HEK293 (cell line): ENCODE data around the gene EXD1.

Experiments used
- CTCF ChIP-seq: fragments of 450-650 bp; formaldehyde crosslinking; IDR thresholded peaks from 2 replicates; pipeline ENCODE4 v1.5.1; 2016; ENCODE audit warnings: missing biosample characterization, missing genetic modification characterization
- MEIS1 ChIP-seq: sonication (generic); formaldehyde crosslinking; IDR thresholded peaks from 2 replicates; pipeline ENCODE4 v1.8.1; 2022; ENCODE audit warnings: missing genetic modification reagents, mild to moderate bottlenecking, borderline replicate concordance
- YY1 ChIP-seq: fragments of 450-650 bp; formaldehyde crosslinking; IDR thresholded peaks from 2 replicates; pipeline ENCODE4 v1.5.1; 2018; ENCODE audit warnings: missing biosample characterization, missing genetic modification characterization
- ZBTB1 ChIP-seq: fragments of 450-650 bp; formaldehyde crosslinking; IDR thresholded peaks from 2 replicates; pipeline ENCODE4 v1.5.1; 2016; ENCODE audit warnings: missing biosample characterization, missing genetic modification characterization
- ZBTB20 ChIP-seq: fragments of 450-650 bp; formaldehyde crosslinking; IDR thresholded peaks from 2 replicates; pipeline ENCODE4 v1.5.1; 2016; ENCODE audit warnings: missing biosample characterization, missing genetic modification characterization
- ZFP41 ChIP-seq: fragments of 450-650 bp; formaldehyde crosslinking; IDR thresholded peaks from 2 replicates; pipeline ENCODE4 v1.5.1; 2016; ENCODE audit warnings: missing biosample characterization, missing genetic modification characterization, borderline replicate concordance
- ZNF121 ChIP-seq: fragments of 450-650 bp; formaldehyde crosslinking; IDR thresholded peaks from 2 replicates; pipeline ENCODE4 v1.5.1; 2016; ENCODE audit warnings: missing biosample characterization, missing genetic modification characterization
- ZNF24 ChIP-seq: fragments of 450-650 bp; formaldehyde crosslinking; IDR thresholded peaks from 2 replicates; pipeline ENCODE4 v1.5.1; 2016; ENCODE audit warnings: missing biosample characterization, missing genetic modification characterization
- ZNF426 ChIP-seq: fragments of 450-650 bp; formaldehyde crosslinking; IDR thresholded peaks from 2 replicates; pipeline ENCODE4 v1.5.1; 2017; ENCODE audit warnings: missing biosample characterization, missing genetic modification characterization, mild to moderate bottlenecking, inconsistent platforms, moderate library complexity
- ZNF549 ChIP-seq: fragments of 450-650 bp; IDR thresholded peaks from 2 replicates; pipeline ENCODE4 v1.5.1; 2018; ENCODE audit warnings: missing biosample characterization, missing genetic modification characterization, mild to moderate bottlenecking, inconsistent platforms, moderate library complexity
- ZNF626 ChIP-seq: fragments of 450-650 bp; sonication (Bioruptor Pico); formaldehyde crosslinking; IDR thresholded peaks from 2 replicates; pipeline ENCODE4 v1.5.1; 2018; ENCODE audit warnings: missing biosample characterization, missing genetic modification characterization, inconsistent platforms
- ZNF785 ChIP-seq: fragments of 450-650 bp; formaldehyde crosslinking; IDR thresholded peaks from 2 replicates; pipeline ENCODE4 v1.5.1; 2016; ENCODE audit warnings: missing biosample characterization, missing genetic modification characterization
- TF ChIP-seq, protein P1 (sequence below): fragments of 450-650 bp; formaldehyde crosslinking; IDR thresholded peaks from 2 replicates; pipeline ENCODE4 v1.5.1; 2016; ENCODE audit warnings: missing biosample characterization, missing genetic modification characterization
- TF ChIP-seq, protein P2 (sequence below): fragments of 450-650 bp; formaldehyde crosslinking; IDR thresholded peaks from 2 replicates; pipeline ENCODE4 v1.5.1; 2016; ENCODE audit warnings: missing biosample characterization, missing genetic modification characterization

DNA sequence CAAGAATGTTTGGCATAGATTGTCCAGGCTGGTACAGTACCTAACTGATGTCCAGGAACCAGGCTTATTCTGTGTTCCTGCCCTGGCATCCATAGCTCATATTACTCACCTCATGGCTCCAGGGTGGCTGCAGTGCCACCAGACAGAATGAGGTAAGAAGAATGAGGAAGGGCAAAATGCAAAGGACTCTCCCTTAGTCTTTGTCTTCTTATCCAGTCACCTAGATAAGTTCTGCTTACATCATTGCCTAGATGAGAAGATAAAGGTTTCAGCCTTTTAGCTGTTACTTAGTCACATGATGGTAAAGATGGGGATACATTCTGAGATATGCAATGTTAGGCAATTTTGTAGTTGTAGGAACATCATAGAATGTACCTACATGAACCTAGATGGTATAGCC, 46.3 kb upstream of the EXD1 start:
- TF ChIP-seq ZNF121 (tag by site-specific recombination) = no peak
- no peak for TF ChIP-seq MEIS1 (CRISPR knock-in tag)
- no peak for TF ChIP-seq CTCF
- TF ChIP-seq ZNF785 (tag by site-specific recombination) = no peak
- no peak for TF ChIP-seq ZNF426 (tag by site-specific recombination)
- TF ChIP-seq YY1 = no peak
- TF ChIP-seq, protein P1, sequence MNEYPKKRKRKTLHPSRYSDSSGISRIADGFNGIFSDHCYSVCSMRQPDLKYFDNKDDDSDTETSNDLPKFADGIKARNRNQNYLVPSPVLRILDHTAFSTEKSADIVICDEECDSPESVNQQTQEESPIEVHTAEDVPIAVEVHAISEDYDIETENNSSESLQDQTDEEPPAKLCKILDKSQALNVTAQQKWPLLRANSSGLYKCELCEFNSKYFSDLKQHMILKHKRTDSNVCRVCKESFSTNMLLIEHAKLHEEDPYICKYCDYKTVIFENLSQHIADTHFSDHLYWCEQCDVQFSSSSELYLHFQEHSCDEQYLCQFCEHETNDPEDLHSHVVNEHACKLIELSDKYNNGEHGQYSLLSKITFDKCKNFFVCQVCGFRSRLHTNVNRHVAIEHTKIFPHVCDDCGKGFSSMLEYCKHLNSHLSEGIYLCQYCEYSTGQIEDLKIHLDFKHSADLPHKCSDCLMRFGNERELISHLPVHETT (tag by site-specific recombination) = no peak
- TF ChIP-seq ZFP41 (tag by site-specific recombination) = no peak
- TF ChIP-seq ZBTB20 = no peak
- TF ChIP-seq, protein P2, sequence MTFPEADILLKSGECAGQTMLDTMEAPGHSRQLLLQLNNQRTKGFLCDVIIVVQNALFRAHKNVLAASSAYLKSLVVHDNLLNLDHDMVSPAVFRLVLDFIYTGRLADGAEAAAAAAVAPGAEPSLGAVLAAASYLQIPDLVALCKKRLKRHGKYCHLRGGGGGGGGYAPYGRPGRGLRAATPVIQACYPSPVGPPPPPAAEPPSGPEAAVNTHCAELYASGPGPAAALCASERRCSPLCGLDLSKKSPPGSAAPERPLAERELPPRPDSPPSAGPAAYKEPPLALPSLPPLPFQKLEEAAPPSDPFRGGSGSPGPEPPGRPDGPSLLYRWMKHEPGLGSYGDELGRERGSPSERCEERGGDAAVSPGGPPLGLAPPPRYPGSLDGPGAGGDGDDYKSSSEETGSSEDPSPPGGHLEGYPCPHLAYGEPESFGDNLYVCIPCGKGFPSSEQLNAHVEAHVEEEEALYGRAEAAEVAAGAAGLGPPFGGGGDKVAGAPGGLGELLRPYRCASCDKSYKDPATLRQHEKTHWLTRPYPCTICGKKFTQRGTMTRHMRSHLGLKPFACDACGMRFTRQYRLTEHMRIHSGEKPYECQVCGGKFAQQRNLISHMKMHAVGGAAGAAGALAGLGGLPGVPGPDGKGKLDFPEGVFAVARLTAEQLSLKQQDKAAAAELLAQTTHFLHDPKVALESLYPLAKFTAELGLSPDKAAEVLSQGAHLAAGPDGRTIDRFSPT (tag by site-specific recombination) = no peak
- TF ChIP-seq ZBTB1 = no peak
- TF ChIP-seq ZNF549 (tag by site-specific recombination) = no peak
- TF ChIP-seq ZNF626 = no peak
- no peak for TF ChIP-seq ZNF24
